GM23338 (cell line): ENCODE measurements around the gene CELF2. TPM values are rescaled to one million over a fixed set of nuclear protein-coding genes. Genes with fewer than 3 reads are reported as not detected.

ENCODE experiments used
- ATAC-seq: fragments of 200-7000 bp; cut with Tn5 transposase; 3 replicates; pipeline ENCODE4 v1.9.1; 2020
- DNase-seq: peaks from one replicate; pipeline ENCODE4 v3.0.0-alpha.2; 2015; ENCODE audit warnings: low spot score
- H2AFZ ChIP-seq: fragments of 200-600 bp; sonication (generic); 2 replicates; pipeline ENCODE4 v1.8.0; 2016; ENCODE audit warnings: antibody characterized with exemption, mild to moderate bottlenecking, moderate library complexity
- H3F3A ChIP-seq: fragments of 200-600 bp; sonication (generic); replicated peaks from 2 replicates; pipeline ENCODE4 v1.8.0; 2017; ENCODE audit warnings: antibody characterized with exemption, mixed run types, low read depth
- H3K27ac ChIP-seq: fragments of 200-600 bp; sonication (generic); 2 replicates; pipeline ENCODE4 v1.6.1; 2016; ENCODE audit warnings: low read depth
- H3K27me3 ChIP-seq: fragments of 200-600 bp; sonication (generic); 2 replicates; pipeline ENCODE4 v1.8.0; 2016; ENCODE audit warnings: mild to moderate bottlenecking, mixed run types, moderate library complexity; ENCODE audit not compliant: insufficient read depth
- H3K36me3 ChIP-seq: fragments of 200-600 bp; sonication (generic); 2 replicates; pipeline ENCODE4 v1.8.0; 2016; ENCODE audit warnings: mild to moderate bottlenecking; ENCODE audit not compliant: insufficient read depth
- H3K4me1 ChIP-seq: fragments of 200-600 bp; sonication (generic); 2 replicates; pipeline ENCODE4 v1.8.0; 2016; ENCODE audit warnings: mild to moderate bottlenecking, moderate library complexity; ENCODE audit not compliant: insufficient read depth
- H3K4me2 ChIP-seq: fragments of 200-600 bp; sonication (generic); 2 replicates; pipeline ENCODE4 v1.7.1; 2017; ENCODE audit warnings: mixed run types
- H3K4me3 ChIP-seq: fragments of 200-600 bp; sonication (generic); 2 replicates; pipeline ENCODE4 v1.6.1; 2016; ENCODE audit warnings: mixed run types
- H3K79me2 ChIP-seq: fragments of 200-600 bp; sonication (generic); replicated peaks from 2 replicates; pipeline ENCODE4 v1.8.0; 2017; ENCODE audit warnings: mild to moderate bottlenecking; ENCODE audit not compliant: insufficient read depth
- H3K9me2 ChIP-seq: fragments of 200-600 bp; sonication (generic); 2 replicates; pipeline ENCODE4 v1.8.0; 2017; ENCODE audit not compliant: insufficient read depth
- H4K20me1 ChIP-seq: fragments of 200-600 bp; sonication (generic); replicated peaks from 2 replicates; pipeline ENCODE4 v1.8.0; 2017; ENCODE audit warnings: mild to moderate bottlenecking; ENCODE audit not compliant: insufficient read depth
- H3K27ac Mint-ChIP-seq: 2 replicates; pipeline ENCODE4 v1.8.0; 2020; ENCODE audit warnings: inconsistent platforms, mild to moderate bottlenecking, moderate library complexity, mixed read lengths
- H3K27me3 Mint-ChIP-seq: 3 replicates; pipeline ENCODE4 v1.8.0; 2022; ENCODE audit warnings: low read depth, mild to moderate bottlenecking, moderate library complexity, mixed read lengths, inconsistent platforms; ENCODE audit not compliant: insufficient read depth, poor library complexity
- H3K36me3 Mint-ChIP-seq: 3 replicates; pipeline ENCODE4 v1.8.0; 2021; ENCODE audit warnings: low read depth, mild to moderate bottlenecking, inconsistent platforms, moderate library complexity, mixed read lengths
- H3K4me1 Mint-ChIP-seq: 3 replicates; pipeline ENCODE4 v1.8.0; 2020; ENCODE audit warnings: mild to moderate bottlenecking, inconsistent platforms, mixed read lengths
- H3K4me3 Mint-ChIP-seq: 3 replicates; pipeline ENCODE4 v1.8.0; 2021; ENCODE audit warnings: moderate library complexity, mild to moderate bottlenecking, inconsistent platforms, mixed read lengths
- H3K9me3 Mint-ChIP-seq: 3 replicates; pipeline ENCODE4 v1.8.0; 2020; ENCODE audit warnings: moderate library complexity, mild to moderate bottlenecking, inconsistent platforms, mixed read lengths
- CTCF ChIP-seq, 2 experiments: fragments of 200-600 bp in 1 of 2; sonication (generic) in 1 of 2; conservative IDR thresholded peaks; 2 replicates each; pipeline versions ENCODE4 v1.5.1 to v1.6.1; 2016 to 2017; ENCODE audit warnings: antibody characterized with exemption in 2 of 2, low read depth in 2 of 2, mild to moderate bottlenecking in 2 of 2, moderate library complexity in 1 of 2
- EZH2 ChIP-seq: fragments of 200-600 bp; sonication (generic); IDR thresholded peaks from one replicate; pipeline ENCODE4 v1.8.0; 2017; ENCODE audit warnings: antibody characterized with exemption, mild to moderate bottlenecking, low read depth; ENCODE audit not compliant: unreplicated experiment
- NANOG ChIP-seq: IDR thresholded peaks from 2 replicates; pipeline ENCODE4 v1.6.1; 2016; ENCODE audit warnings: antibody characterized with exemption, borderline replicate concordance
- ZNF114 ChIP-seq: fragments of 250-450 bp; sonication (Bioruptor Pico); IDR thresholded peaks from 2 replicates; pipeline ENCODE4 v1.5.0; 2020; ENCODE audit warnings: mild to moderate bottlenecking, moderate library complexity
- polyA plus RNA-seq: library from polyadenylated mRNA; unstranded; fragments of >200 nt; fragmentation: Nextera tagmentation; extraction: Ambion mirVana; gene quantifications from 2 replicates; pipeline ENCODE4 v1.2.1, GENCODE V29; 2016
- total RNA-seq: library from RNA; depleted of rRNA; stranded (reverse); fragments of >200 nt; shearing (Covaris generic); gene quantifications from 2 replicates; pipeline ENCODE4 v1.2.3, GENCODE V29; 2014

CELF2 gene
- total and polyA plus RNA-seq, 2 experiments from 2014 or later: 18.1 to 22.5 TPM

- TF ChIP-seq CTCF (conservative IDR thresholded peaks at IDR 0.05; ENCODE audit: low read depth in 2 of 2): no peak
Observed at GRCh38 chr10:11091517-11092102, 73.9 kb downstream of the CELF2 start (continued).

- no peak overlapping the region for H2AFZ ChIP-seq
- peaks cover 7% of the 10 kb centered on the region; the same call in 1 of the 2 replicates for H3K9me2 ChIP-seq
- Mint-ChIP-seq H3K4me3 (no peak overlapping the region), H3K27ac (peak overlapping the region; percentile 11; the same call in 1 of the 2 replicates), H3K9me3 (no peaks in the 10 kb centered on the region), H3K4me1 (peaks cover 32% of the 10 kb centered on the region), H3K27me3 (peaks cover 7% of the 10 kb centered on the region), H3K36me3 (no peaks in the 10 kb centered on the region)
- H3K27me3 ChIP-seq: no peaks in the 10 kb centered on the region
- no peaks in the 10 kb centered on the region for H4K20me1 ChIP-seq
- H3K4me2 ChIP-seq: peak overlapping the region; percentile 59
- no peak for TF ChIP-seq NANOG
- H3F3A ChIP-seq: no peaks in the 10 kb centered on the region
- H3K4me3 ChIP-seq: no peak overlapping the region
- DNase-seq: peak; percentile 24
- no peaks in the 10 kb centered on the region for H3K36me3 ChIP-seq
- no peaks in the 10 kb centered on the region for H3K79me2 ChIP-seq
- peaks cover 36% of the 10 kb centered on the region for H3K4me1 ChIP-seq
- no peak overlapping the region for H3K27ac ChIP-seq
- ATAC-seq: no peak
Observed at GRCh38 chr10:11093771-11094736, 76.4 kb downstream of the CELF2 start.

- no peaks in the 10 kb centered on the region for H3K9me2 ChIP-seq
- H3K36me3 ChIP-seq: no peaks in the 10 kb centered on the region
- peaks cover 36% of the 10 kb centered on the region for H3K4me1 ChIP-seq
- no peaks in the 10 kb centered on the region for H3K27me3 ChIP-seq
- H3K27ac ChIP-seq: peak overlapping the region; percentile 75; the same call in 1 of the 2 replicates
- ATAC-seq (peak; percentile 70), DNase-seq (peak; percentile 64)
- no peak overlapping the region for H3K4me3 ChIP-seq
- H3K4me3 Mint-ChIP-seq: peak overlapping the region; percentile 38; the same call in 1 of the 3 replicates
- no peaks in the 10 kb centered on the region for H3F3A ChIP-seq
- peaks cover 7% of the 10 kb centered on the region for H3K27me3 Mint-ChIP-seq
- no peaks in the 10 kb centered on the region for H3K36me3 Mint-ChIP-seq
- no peak for TF ChIP-seq EZH2
- no peak for TF ChIP-seq ZNF114 (CRISPR knock-in tag)
- peak; percentile 29 to 45 for TF ChIP-seq CTCF (conservative IDR thresholded peaks at IDR 0.05; ENCODE audit: low read depth in 2 of 2)
- H3K4me1 Mint-ChIP-seq: peaks cover 32% of the 10 kb centered on the region
- H3K27ac Mint-ChIP-seq: peak overlapping the region; percentile 74
- H2AFZ ChIP-seq: no peak overlapping the region
- peak overlapping the region; percentile 59 for H3K4me2 ChIP-seq
- no peaks in the 10 kb centered on the region for H3K79me2 ChIP-seq
- H4K20me1 ChIP-seq: no peaks in the 10 kb centered on the region
- no peaks in the 10 kb centered on the region for H3K9me3 Mint-ChIP-seq
Observed at GRCh38 chr10:11095374-11095801, 77.7 kb downstream of the CELF2 start.
